ENCODE results near the gene TBX10. TPM values are rescaled to one million over a fixed set of nuclear protein-coding genes. Genes with fewer than 3 reads are reported as not detected.
A peak's percentile ranks its signal among the peaks of the same experiment; 100 is the strongest.

The TBX10 gene
- total RNA-seq, 1 experiment from 2014 or later = not detected

DNA sequence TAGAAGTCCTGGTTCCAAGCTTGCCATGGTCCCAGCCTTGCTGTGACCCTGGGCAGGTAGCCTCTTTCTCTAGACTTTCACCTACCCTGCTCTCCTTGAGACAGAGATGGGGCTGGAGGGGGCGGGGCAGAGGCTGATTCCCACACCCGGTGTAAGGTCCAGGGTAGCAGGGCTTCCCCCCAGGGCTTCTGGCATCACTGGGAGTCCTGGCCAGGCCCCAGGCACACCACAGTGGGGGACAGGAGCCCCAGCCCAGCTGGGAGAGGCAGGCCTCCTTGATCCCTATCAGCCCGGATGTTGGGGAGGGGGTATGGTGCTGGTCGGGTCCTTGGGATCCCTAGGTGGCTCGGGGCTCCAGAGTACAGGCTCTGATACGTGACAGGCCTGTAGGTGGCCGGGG is 8.2 kb downstream of the TBX10 start:
- Histone ChIP-seq H3K27me3 (ENCODE audit: insufficient read depth, low read length) (no peaks in the 10 kb centered on the region), H3K9me3 (ENCODE audit: control insufficient read depth in 1 of 2, insufficient read depth in 1 of 2, low read depth in 1 of 2, low read length in 2 of 2) (no peaks in the 10 kb centered on the region), H3K9ac (ENCODE audit: low read length) (no peak overlapping the region), H3K79me2 (ENCODE audit: insufficient read depth, low read length) (no peaks in the 10 kb centered on the region), H4K20me1 (ENCODE audit: insufficient read depth) (no peaks in the 10 kb centered on the region), H3K4me1 (ENCODE audit: control insufficient read depth in 1 of 2, insufficient read depth in 2 of 2, low read length in 2 of 2) (peaks cover 5 to 25% of the 10 kb centered on the region in 2 experiments; a peak in 3 of 4 replicates), H3K4me2 (ENCODE audit: low read length) (peak overlapping the region; percentile 96), H3K9me2 (ENCODE audit: insufficient read depth) (no peaks in the 10 kb centered on the region), H3K4me3 (replicated peaks in 1 of 2; ENCODE audit: low read depth in 1 of 2, low read length in 2 of 2) (no peak overlapping the region), H2AFZ (ENCODE audit: low read depth, low read length, poor library complexity, severe bottlenecking) (no peak overlapping the region), H3K27ac (ENCODE audit: low read depth, low read length) (peak overlapping the region; percentile 77; the same call in 1 of the 2 replicates), H3K36me3 (ENCODE audit: control insufficient read depth in 1 of 2, insufficient read depth in 2 of 2, low read length in 2 of 2) (no peaks in the 10 kb centered on the region)
- ChIA-PET CTCF (interaction anchor here (1.1 to 2.8 kb wide), 3 partner anchors 19 to 230 kb away, joined by 3 to 10 read pairs (median 9); partner anchors contain the start of genes ACY3 and PPP1CA), POLR2A (interaction anchor here (0.5 kb wide), 1 partner anchor 592 kb away, joined by 3 read pairs; no protein-coding TSS in a partner anchor), RAD21 (ENCODE audit: low non-redundant PET in 1 of 2, low total read pairs in 2 of 2, uncharacterized antibody in 2 of 2, unreplicated experiment in 2 of 2) (no interaction called here)
- ATAC-seq (no peak), DNase-seq (ENCODE audit: low read depth, low spot score) (no peak)
- intact Hi-C loops (cut with micrococcal nuclease) = loop anchor here (10.0 kb wide), 1 partner anchor 83 kb away; no protein-coding TSS in a partner anchor
- no TSS peak for BruUV-seq (replicated peaks)
- no peak for TF ChIP-seq ELF1 (IDR thresholded peaks at IDR 0.05; ENCODE audit: borderline replicate concordance, low read depth)
- no peak for TF ChIP-seq ZFX (IDR thresholded peaks at IDR 0.05)
- no peak for TF ChIP-seq YY1 (IDR thresholded peaks at IDR 0.05; ENCODE audit: extremely low read depth, insufficient replicate concordance, low read depth, low read length)
- TF ChIP-seq EZH2 (IDR thresholded peaks at IDR 0.05) = no peak
- no peak for TF ChIP-seq CEBPB (IDR thresholded peaks at IDR 0.05; ENCODE audit: low read depth)
- TF ChIP-seq TCF7L2 (IDR thresholded peaks at IDR 0.05; ENCODE audit: borderline replicate concordance, extremely low read depth, insufficient read depth, insufficient read length) = no peak
- TF ChIP-seq MAX (IDR thresholded peaks at IDR 0.05) = no peak
- TF ChIP-seq, protein P1, sequence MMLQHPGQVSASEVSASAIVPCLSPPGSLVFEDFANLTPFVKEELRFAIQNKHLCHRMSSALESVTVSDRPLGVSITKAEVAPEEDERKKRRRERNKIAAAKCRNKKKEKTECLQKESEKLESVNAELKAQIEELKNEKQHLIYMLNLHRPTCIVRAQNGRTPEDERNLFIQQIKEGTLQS (IDR thresholded peaks at IDR 0.05) = no peak
- TF ChIP-seq POLR2A (IDR thresholded peaks at IDR 0.05; ENCODE audit: borderline replicate concordance, extremely low read depth, insufficient read depth, insufficient read length) = no peak
- TF ChIP-seq POLR2AphosphoS5 (IDR thresholded peaks at IDR 0.05; ENCODE audit: low read depth, low read length) = no peak

Measured in HCT116 (cell line).